Stimulated activated CD8-positive, alpha-beta memory T cell treated with anti-CD3 and anti-CD28 coated beads, Interleukin-15, amount 100 ng/mL, for 24 hours (primary cell): ENCODE measurements around the gene GAS7.

ENCODE experiments used
- DNase-seq: peaks from one replicate; pipeline ENCODE4 v3.0.0-alpha.2; 2020; ENCODE audit warnings: low read depth

Gene GAS7

DNA sequence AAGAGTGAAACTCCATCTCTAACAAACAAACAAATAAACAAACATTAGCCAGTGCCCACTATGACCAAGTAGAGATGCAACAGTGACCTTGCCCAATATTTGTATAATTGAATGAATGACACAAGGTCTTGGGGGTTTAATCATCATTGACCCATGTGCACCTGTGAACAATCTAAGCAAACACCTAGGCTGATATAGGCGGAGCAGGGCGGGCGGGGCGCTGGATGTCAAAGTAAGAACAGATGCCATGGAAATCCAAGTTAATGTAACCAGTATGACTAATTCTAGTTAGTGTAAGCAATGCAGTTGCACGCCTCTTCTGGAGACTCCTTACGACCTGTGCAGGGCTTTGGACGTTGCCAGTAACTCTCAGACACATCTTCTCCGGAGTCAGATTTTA is 310.9 kb downstream of the GAS7 start:
- no peak for DNase-seq

- DNase-seq, result no peak
Observed at GRCh38 chr17:9886141-9886930, 312.1 kb downstream of the GAS7 start.

DNA sequence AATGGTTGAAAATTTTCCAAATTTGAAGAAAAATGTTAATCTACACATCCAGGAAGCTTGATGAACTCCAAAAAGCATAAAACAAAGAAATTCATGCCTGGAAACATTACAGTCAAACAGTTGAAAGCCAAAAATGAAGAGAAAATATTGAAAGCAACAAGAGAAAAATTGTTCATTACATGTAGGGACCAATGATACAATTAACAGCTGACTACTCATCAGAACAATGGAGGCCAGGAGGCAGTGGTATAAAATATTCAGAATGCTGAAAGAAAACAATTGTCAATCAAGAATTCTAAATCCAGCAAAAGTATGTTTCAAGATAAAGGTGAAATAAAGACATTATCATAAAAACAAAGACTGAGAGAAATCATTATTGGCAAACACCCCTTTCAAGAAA is 315.0 kb downstream of the GAS7 start:
- DNase-seq, result no peak

GRCh38 chr17:9880582-9880999 is 317.8 kb downstream of the GAS7 start:
- DNase-seq, result no peak

GRCh38 chr17:9878786-9879525 is 319.4 kb downstream of the GAS7 start:
- DNase-seq, result no peak

DNA sequence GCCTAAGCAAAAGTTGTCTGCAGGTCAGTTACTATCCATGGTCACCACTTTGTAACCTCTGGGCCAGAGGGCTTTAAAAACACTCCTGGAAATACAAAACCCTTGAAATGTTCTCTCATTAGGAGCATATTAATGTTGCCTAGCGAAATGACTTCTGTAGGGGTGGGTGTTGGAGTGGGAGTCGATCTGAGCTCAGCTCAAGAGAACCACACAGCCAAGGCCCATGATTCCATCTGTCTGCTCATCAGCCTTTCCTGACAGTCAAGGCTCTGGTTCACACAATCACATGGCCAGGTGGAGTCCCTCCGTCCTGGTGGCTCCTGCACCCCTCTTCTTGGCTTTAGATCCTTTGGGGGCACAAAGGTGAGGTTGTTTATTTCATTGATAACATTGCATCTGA is 320.1 kb downstream of the GAS7 start:
- no peak for DNase-seq

DNA sequence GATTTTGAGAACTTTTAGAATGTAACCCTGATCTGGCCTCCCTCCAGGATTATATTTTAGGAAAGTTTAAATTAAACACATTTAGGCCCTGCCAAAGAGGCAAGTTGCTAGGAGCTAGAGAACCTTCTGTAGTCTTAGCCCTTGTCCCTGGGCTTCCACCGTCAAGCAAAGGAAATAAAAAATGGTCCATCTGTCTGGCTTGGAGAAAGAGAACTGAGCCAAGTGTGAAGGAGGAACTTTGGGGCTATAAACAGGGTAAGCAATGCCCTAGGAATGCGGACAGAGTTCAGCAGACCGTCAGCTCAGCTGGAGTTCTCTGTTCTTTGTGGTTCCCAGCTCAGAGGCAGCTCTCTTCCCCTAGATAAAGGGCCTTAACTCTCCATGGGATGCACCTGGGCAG is 323.0 kb downstream of the GAS7 start:
- DNase-seq, result no peak

DNA sequence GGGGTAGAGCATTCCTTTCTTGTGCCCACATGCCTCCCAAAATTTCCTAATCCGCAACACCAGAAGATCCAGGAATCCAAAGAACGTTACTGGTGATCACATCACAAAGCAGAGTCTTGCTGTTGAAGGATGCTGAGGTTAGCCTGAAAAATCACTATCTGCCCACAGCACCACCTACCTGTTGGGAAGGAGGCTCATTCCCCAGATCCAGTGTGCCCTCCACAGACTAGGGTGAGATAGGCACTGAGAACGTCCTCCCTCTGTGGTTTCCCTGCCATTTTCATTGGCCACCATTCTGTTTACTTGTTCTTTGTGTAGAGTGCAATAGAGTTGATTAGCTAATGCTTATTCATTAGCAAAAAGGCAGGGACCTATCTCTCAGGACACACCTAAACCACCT is 323.7 kb downstream of the GAS7 start:
- no peak for DNase-seq

- DNase-seq, result no peak
Observed at GRCh38 chr17:9872852-9873251, 325.6 kb downstream of the GAS7 start.

DNA sequence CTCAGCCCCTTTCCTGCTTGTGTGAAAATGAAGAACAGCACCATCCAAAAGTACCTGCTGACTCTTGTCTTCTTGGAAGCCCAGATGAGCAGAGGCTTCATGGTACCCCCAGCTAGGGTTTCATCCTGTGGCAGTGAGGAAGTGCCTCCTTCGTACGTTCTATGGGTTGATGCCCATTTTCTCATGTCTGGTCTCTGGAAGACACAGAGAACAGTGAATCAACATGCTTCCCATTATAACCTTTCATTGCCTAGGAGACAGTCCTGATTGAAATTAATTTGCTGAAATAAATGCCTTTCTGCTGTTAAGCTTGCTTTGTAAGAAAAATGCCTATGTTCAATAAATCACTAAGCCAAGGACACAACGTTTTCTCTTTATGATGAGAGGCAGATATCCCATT is 329.9 kb downstream of the GAS7 start:
- no peak for DNase-seq

DNA sequence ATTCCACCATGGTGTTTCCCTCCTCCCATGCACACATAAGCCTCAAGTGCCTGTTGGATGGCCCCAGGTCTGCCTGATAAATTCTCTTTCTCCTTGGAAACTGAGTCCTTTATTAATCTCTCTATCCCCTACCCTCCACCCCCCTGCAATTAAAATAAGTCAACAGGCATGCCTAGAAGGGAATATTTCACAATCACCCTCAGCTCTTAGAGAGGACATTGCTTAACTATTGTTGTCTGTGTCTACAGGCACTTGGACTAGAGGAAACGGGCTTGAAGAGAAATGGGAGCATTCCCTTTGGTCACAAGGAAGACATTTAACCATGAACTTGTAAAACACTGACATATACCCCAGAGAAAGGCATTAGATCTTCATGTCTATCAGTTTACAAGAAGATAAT is 332.8 kb downstream of the GAS7 start:
- no peak for DNase-seq

GRCh38 chr17:9862949-9863348 is 335.5 kb downstream of the GAS7 start:
- no peak for DNase-seq

DNA sequence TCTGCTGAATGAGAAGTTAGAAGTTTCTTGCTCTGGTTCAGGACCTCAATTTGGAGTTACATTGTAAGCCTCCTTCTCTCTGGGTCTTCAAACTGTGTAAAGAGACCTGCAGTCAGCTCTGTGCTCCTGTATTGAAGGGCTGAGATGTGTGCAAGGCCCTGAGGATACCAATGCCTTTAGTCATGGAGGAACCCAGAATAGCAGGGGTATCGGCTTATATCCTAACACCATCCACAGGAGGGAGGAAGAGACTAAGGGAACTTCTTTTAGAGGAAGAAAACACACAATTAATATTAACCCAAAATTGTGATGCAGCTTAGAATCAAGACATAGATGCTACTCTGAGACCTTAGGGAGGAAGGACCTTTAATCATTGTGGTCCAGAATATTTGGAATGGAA is 336.2 kb downstream of the GAS7 start:
- DNase-seq, result no peak

- no peak for DNase-seq
Observed at GRCh38 chr17:9860851-9861250, 337.6 kb downstream of the GAS7 start.
